Superior temporal gyrus (tissue), 1 donor: ENCODE data around the gene ALG3.

Source experiments
- DNase-seq: peaks from one replicate; pipeline ENCODE4 v3.0.0-alpha.2; 2016; ENCODE audit errors: extremely low spot score

Gene ALG3

DNA sequence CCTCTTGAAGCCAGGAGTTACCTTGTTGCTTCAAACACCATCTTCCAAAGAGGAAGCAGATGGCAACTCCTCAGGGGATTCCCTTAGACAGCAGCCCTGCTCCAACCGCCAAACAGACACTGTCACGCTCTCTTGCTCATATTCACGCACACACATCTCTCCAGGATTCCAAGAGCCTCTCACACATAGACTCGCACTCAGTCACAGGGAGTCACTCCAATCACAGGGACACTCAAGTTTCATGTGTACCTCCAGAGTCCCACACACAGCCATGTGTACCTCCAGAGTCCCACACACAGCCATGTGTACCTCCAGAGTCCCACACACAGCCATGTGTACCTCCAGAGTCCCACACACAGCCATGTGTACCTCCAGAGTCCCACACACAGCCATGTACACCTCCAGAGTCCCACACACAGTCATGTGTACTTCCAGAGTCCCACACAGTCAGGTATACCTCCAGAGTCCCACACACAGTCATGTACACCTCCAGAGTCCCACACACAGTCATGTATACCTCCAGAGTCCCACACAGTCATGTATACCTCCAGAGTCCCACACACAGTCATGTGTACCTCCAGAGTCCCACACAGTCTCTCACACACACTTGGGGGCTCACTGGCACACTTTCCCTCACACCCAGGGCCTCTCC lies 13.3 kb downstream of the ALG3 start:
- no peak for DNase-seq

DNA sequence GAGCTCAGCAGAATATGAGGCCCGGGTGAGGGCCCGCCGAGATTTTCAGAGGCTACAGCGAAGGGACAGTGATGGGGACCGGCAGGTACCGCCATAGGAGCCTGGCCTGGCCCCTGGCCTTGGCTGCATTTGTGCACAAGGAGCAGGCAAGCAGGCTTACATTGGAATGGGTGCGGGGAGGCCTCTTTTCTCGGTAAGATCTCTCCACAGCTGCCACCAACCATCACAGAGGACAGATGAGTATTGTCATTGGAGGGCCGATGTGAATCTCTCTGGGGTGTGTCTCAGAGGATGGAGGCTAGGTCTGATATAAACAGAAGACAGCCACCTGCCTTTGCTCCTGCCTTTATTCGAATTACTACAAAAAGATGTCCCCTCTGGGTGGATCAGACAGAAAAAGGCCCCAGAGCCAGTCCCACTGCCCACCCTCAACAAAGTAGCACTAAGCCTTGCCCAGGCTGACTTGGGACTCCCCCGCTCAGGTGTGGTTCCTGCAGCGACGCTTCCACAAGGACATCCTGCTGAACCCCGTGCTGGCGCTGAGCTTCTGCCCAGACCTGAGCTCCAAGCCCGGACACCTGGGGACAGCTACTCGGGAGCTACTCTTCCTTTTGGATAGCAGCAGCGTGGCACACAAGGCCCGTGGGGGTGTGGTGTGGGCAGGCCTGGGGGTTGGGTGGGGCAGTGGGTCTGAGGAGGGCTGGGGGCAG lies 13.9 kb downstream of the ALG3 start:
- DNase-seq: no peak

DNA sequence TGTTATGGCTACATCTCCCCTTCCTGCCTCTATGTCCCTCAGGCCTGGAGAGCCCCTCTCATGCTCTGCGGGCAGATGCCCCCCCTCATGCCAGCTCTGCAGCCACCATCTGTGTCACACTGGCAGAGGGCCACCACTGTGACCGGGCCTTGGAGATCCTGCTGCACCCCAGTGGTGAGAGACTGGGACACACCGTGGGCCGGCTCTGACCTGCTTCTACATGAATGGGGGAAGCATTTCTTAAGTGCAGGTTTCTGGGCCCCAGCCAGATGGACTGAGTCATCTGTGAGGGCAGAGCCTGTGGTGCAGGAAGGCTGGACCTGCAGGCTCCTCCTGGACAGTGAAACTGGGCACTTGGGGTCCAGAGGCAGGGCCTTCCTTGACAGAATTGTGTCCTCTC lies 14.5 kb downstream of the ALG3 start:
- DNase-seq: peak; percentile 67

DNA sequence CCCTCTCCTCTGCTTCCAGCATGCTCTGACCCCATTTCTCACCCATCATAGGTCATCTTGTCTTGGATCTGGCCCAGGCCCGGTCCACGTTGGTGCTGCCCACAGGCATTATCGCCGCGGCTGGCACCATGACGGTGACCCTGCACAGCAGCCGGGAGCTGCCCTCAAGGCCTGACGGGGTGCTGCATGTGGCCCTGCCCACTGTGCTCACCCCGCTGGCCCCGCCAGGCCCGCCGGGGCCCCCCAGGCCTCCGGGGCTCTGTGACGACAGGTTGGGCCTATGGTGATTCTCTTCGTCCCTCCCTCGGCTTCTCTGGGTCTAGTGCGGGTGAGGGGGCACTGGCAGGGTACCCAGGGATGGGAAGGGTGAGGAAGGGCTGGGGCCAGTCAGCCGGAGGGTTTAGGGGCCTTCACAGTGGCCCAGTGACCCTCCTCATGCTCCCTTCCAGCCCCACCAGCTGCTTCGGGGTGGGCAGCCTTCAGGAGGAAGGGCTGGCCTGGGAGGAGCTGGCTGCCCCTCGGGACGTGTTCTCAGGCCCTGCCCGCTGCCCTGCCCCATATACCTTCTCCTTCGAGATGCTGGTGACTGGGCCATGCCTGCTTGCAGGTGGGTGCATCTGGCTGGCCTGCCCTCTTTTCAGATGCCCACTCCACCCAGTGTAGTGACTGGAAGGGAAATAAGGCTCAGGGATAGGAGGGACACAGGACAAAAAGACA lies 15.5 kb downstream of the ALG3 start:
- DNase-seq: no peak

DNA sequence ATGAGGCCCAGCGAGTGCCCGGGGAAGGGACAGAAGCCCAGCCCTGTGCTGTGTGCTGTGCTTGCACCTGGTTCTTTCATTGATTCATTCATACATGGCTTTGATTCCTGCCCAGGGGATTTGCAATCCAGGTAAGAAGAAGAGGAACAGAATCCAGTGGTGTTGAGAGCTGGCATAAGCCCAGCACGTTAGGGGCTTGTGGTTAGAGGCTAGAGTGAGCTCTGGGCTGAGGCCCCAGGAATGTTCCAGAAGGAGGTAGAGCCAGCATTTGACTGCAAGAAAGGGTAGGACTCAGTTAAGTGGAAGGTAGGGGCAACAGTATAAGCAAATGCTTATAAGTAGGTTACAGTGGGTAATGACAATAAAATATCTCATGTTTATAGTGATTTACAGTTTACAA lies 17.1 kb downstream of the ALG3 start:
- DNase-seq: no peak

DNA sequence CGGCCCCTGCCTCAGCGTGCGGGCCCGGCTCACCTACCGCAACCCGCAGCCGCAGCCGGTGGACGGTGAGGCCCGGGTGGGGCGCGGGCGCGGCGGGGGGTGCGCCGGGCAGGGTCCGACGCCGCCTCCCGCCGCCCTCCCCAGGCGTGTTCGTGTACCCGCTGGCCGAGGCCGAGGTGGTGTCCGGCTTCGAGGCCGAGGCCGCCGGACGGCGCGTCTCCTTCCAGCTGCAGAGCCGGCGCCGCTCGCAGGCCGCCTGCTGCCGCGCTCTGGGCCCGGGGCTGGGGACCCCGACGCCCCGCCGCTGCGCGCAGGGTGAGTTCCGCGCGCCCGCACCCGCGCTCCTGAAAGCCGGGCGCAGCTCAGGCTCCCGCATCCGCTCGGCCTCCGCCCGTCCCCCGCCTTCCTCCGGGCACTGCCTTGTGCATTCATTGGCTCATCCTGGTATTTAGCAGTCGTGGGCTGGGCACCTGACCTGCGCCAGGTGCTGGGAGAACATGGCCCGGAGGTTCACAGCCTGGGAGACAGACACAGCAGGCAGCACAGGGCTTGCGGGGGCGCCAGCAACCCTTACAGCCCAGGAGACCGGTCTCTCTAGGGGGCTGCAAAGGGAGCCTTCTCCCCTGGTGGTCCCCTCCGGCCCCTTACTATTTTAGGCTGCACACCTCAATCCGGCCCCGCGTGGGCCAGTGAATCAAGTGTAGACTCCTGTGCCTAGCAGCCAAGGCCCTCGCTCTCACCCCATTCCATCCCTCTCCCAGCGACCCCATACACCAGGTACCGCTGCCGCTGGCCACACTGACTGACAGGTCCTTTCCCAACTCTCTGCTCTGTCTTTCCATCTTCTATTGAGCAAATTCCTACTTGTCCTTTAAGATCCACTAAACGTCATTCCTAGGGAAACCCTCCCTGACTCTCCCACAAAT lies 17.9 kb downstream of the ALG3 start:
- DNase-seq: no peak

DNA sequence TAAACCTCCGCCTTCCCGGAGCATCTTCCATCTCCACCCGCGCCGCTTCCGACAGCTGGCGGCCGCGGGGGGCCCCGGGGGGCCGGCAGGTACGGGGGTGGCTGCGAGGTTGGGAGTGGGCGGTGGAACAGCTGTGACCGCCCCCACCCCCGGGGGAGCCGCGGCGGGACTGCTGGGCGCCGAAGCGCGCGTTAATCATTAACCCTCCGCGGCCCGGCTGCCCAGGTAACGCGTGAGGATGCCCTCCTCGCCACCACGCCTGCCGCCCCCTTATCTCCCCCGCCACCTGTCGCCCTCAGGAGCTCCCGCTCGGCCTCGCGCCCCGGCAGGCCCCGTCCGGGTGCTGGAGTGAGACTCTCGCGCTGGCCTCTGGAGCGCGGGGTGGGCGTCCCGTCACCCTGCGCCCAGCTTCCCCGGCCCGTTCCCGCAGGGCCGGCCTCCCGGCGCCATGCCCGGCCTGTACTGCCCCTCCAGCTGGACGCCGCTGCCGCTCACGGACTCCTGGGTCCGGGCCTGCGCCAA lies 18.6 kb downstream of the ALG3 start:
- no peak for DNase-seq

DNA sequence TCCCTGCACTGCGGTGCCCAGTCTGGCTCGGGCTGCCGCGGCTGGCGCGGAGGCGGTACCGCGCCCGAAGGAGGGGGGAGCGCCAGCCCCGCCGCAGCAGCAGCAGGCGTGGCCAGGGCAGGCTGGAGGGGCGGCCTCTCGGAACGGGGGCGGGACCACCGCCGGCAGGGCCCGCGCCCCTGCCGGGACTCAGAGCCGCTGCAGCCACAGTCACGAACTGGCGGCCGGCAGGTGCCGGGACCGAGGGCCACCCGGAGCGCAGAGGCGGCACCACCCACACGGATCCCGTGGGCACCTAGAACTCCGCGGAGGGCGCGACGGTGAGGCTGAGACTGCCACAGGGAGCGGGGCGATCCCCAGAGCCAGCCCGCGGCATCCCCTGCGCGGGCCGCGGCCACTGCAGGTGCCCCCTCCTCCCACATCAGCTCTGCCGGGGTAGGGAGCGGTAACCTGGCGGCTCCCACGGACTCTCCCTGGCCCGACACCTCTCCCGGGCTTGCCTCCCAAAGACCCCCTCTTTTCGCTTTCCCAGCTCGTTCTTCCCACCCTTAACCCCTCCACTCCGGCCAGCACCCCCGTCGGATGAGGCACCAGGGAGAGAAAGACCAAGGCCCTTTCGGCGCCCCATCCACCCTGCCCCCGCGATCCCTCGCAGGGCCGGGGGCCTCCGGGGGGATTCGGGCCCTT lies 19.2 kb downstream of the ALG3 start, which contains the start of gene VWA5B2:
Gene VWA5B2 (plus strand): TSS at position 192 of the 687 bp plus-strand sequence. CDS start 944 bp downstream, outside the sequence.
- peak; percentile 30 for DNase-seq

DNA sequence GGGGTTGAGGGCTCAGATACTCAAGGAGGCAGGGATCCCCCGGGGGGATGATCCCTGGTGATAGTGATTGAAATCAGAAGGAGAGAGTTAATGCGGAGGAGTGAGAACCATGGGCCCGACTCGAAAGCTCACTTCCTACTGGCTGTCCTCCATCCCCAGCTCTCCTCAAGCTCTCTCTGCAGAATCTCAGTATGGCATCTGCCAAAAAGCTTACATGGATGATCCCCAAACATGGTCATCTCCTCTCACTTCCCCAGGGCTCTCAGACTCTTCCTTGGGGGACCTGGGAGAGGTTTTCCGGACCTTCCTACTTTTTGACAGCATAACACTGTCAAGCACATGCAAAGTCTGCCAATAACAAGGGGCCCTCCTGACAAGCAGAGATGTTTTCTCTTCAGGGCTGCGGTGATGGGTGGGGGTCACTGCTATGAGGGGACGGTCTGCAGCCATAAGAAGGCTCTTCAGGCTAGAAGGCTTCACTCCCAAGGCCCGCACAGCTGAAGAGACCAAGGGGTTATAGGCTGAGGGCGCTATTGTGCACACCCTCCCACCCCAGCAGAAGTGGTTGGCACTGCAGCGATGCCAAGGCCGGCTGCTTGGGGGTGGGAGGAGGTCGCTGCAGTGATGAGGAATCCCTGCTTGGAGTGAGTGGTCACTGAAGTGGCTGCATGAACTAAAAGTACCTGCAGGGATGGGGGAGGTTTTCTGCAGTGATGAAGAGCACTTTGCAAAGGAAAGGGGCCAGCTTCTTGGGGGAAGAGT lies 20.2 kb downstream of the ALG3 start:
- no peak for DNase-seq

DNA sequence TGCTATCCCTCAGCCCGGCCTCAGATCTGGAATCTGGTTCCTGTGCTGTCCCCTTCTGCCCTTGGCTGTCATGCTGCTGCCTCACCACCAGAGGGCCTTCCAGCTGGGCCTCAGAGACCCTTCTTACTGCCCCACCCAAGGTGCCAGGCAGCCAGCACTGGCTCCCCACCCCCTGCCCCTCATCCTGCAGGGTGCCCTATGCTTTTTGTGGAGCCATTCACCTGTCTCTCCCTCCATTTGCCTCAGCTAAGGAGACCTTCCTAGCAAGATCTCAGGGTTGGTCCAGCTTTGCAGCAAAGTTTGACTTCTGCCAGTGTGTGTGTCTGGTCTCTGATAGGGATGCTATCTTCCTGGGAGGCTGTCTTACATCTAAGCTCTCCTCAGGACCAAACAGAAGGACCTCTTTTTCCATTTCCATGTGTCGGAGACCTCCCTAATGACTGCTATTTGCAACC lies 21.3 kb downstream of the ALG3 start:
- DNase-seq: no peak

DNA sequence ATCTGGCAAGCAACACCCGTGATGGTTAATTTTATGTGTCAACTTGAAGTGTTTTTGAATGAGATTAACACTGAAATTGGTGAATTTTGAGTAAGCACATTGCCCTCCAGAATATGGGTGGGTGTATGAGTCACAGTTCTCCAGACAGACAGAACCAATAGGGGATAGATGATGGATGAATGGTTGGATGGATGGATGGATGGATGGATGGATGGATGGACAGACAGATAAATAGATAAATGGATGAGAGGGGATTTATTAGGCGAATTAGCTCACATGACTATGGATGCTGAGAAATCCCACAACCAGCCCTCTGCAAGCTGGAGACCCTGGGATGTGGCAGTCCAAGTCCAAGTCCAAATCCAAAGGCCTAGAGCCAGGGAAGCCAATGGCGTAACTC lies 24.8 kb downstream of the ALG3 start:
- DNase-seq: no peak

DNA sequence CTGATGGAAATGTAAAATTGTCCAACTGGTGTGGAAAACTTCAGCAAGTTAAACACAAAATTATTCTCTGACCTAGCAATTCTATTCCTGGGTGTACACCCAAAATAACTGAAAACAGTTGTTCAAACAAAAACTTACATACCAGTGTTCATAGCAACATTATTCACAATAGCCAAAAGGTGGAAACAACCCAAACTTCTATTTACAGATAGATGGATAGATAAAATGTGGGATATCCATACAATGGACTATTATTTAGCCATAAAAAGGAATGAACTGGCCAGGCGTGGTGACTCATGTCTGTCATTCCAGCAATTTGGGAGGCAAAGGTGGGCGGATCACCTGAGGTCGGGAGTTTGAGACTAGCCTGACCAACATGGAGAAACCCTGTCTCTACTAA lies 26.2 kb downstream of the ALG3 start:
- no peak for DNase-seq

DNA sequence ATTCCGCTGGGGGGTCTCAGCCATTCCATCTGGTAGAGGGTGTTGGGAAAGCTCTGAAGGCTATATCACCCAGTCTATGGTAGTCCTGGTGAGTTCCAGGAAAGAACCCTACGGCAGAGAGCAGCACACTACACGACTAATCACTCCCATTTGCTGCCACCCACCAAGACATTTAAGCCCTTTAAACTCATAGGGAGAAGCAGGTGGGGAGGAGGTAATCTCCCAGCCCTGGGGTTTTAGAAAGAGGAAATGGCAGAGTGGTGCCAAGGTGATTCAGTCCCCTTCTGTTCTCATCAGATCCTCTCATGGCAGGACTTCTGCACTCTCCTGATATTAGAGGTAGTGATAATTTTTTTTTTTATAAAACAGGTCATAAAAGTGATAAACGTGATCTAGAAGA lies 29.9 kb downstream of the ALG3 start:
- no peak for DNase-seq

DNA sequence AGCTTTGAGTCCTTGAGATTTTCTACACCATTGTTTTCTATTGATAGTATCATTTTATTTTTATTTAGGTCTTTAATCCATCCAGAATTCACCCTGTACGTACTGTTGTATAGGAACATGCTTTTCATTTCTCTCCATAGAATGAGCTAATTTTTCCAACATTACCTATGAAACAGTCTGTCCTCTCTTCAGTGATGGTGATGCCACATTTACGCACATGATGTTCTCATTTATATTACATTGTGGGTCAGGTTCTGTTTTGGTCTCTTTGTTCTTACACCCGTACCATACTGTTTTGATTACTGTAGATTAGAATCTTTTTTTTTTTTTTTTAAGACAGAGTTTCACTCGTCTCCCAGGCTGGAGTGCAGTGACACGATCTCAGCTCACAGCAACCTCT lies 37.0 kb downstream of the ALG3 start:
- DNase-seq: no peak

DNA sequence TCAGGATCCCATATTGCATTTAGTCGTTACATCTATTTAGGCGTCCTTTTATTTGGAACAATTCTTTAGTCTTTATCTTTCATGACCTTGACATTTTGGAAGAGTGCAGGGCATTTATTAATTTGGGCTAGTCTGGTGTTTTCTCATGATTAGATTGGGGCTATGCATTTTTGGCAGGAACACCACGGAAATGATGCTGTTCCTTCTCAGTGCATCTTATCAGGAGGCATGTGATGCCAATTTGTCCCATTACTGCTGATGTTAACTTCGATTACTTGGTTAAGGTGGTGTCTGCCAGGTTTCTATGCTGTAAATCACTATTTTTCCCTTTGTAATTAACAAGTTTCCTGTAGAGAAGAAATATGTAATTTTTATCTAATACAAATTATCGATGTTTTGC lies 37.5 kb downstream of the ALG3 start:
- no peak for DNase-seq

DNA sequence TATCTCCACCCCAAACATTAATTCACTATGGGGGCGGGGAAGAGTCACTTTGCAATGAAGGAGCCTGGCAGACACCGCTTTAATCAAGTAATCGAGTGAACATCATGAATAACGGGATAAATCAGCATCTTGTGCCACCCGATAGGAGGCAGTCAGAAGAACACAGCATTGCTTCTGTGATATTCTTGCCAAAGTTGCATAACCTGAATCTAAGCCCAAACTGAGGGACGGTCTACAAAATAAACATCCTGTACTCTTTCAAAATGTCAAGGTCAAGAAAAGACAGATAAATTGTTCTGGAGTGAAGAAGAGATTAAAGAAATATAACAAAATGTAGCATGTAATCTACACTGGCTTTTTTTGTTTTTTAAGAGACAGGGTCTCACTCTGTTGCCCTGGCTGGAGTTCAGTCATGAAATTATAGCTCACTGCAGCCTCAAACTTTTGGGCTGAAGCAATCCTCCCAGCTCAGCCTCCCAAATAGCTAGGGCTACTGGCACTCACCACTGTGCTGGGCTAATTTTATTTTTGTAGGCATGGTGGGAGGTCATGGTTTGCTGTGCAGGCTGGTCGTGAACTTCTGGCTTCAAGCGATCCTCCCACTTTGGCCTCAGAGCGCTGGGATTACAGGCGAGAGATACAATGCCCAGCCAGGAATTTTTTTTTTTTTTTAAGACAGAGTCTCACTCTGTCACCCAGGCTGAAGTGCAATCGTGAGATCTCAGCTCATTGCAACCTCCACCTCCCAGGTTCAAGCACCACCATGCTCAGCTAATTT lies 39.4 kb downstream of the ALG3 start:
- DNase-seq: no peak

DNA sequence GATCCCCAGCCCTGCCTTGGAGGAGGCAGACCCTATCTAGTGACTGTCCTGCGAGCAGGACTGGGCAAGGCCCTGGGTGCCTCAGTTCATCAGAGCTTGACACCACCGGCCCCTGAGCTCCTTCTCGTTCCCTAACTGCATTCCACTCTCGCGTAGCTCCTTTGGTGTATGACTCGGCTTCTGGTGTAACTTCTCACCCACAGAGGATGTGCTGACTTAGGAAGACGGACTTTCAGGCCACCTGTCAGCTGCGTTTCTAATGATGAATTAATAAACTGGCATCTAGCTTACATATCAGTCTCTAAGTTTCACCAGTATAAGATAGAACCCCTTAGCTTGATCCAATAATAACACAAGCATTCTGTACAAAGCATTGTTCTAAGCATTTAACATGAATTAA lies 45.2 kb downstream of the ALG3 start:
- DNase-seq: no peak

DNA sequence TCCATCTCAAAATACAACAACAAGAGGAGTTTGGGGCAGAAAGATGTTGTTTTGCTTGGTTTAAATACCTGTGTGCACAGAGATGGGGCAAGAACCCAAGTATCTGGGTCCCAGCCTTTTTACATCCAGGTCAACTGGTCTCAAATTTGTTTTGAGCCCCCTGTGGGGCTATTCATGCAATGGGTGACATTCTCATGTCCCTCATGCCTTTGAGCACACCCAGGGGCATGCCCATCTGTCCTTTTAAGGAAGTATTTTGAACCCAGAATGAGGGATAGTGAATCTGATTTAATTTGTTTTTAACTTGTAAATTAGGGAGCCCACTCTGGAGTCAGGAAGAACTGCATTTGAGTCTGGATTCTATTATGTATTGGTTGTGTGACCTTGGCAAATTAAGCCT lies 47.9 kb downstream of the ALG3 start:
- no peak for DNase-seq

DNA sequence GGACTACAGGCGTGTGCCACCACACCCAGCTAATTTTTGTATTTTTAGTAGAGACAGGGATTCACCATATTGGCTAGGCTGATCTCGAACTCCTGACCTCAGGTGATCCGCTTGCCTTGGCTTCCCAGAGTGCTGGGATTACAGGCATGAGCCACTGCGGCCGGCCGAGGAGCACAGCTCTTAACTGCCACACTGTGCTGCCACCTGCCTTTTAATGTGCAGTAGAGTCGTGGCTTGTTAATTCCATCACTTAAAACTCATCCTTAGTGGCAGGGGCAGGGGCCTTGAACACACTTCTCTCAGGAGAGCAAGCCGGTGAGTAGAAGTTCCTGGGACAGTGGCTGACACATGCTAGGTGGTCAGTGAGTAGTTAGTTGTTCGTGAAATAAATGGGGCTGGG lies 50.3 kb downstream of the ALG3 start:
- no peak for DNase-seq
